H9 (cell line): Measurements from ENCODE around the gene CLCN6. TPM values are rescaled to one million over a fixed set of nuclear protein-coding genes. Genes with fewer than 3 reads are reported as not detected.

ENCODE experiments used
- DNase-seq: peaks from one replicate; pipeline ENCODE4 v3.0.0-alpha.2; 2017
- H2AFZ ChIP-seq: one replicate; pipeline ENCODE4 v1.6.1; 2013; ENCODE audit warnings: mild to moderate bottlenecking, low read length, control low read depth, moderate library complexity
- H2AK5ac ChIP-seq: 2 replicates; pipeline ENCODE4 v1.6.1; 2013; ENCODE audit warnings: low read length, control low read depth, mixed read lengths; ENCODE audit not compliant: insufficient read length
- H2BK120ac ChIP-seq: one replicate; pipeline ENCODE4 v1.6.1; 2013; ENCODE audit warnings: low read depth, mild to moderate bottlenecking, low read length, control low read depth, inconsistent platforms; ENCODE audit not compliant: poor library complexity, severe bottlenecking
- H2BK12ac ChIP-seq: 2 replicates; pipeline ENCODE4 v1.6.1; 2013; ENCODE audit warnings: low read length, control low read depth, mixed read lengths, low read depth; ENCODE audit not compliant: insufficient read length
- H2BK15ac ChIP-seq: 2 replicates; pipeline ENCODE4 v1.6.1; 2013; ENCODE audit warnings: low read depth, low read length, control low read depth
- H2BK20ac ChIP-seq: one replicate; pipeline ENCODE4 v1.6.1; 2013; ENCODE audit warnings: low read depth, mild to moderate bottlenecking, low read length, control low read depth, inconsistent platforms; ENCODE audit not compliant: poor library complexity, severe bottlenecking
- H2BK5ac ChIP-seq: 2 replicates; pipeline ENCODE4 v1.6.1; 2013; ENCODE audit warnings: low read length, control low read depth, mixed read lengths; ENCODE audit not compliant: insufficient read length
- H3K14ac ChIP-seq: 2 replicates; pipeline ENCODE4 v1.6.1; 2013; ENCODE audit warnings: low read length, control low read depth; ENCODE audit not compliant: insufficient read depth
- H3K18ac ChIP-seq: 2 replicates; pipeline ENCODE4 v1.6.1; 2013; ENCODE audit warnings: low read depth, mild to moderate bottlenecking, mixed read lengths, low read length, control low read depth; ENCODE audit not compliant: insufficient read length
- H3K23ac ChIP-seq: 2 replicates; pipeline ENCODE4 v1.6.1; 2013; ENCODE audit warnings: low read length, control low read depth, mixed read lengths, low read depth; ENCODE audit not compliant: insufficient read length
- H3K23me2 ChIP-seq: 2 replicates; pipeline ENCODE4 v1.6.1; 2013; ENCODE audit warnings: low read depth, mild to moderate bottlenecking, mixed read lengths, low read length, control low read depth; ENCODE audit not compliant: insufficient read length, poor library complexity, severe bottlenecking
- H3K27ac ChIP-seq: 2 replicates; pipeline ENCODE4 v1.5.1; 2013; ENCODE audit warnings: low read length, control low read depth, mixed read lengths, low read depth; ENCODE audit not compliant: insufficient read length
- H3K27me3 ChIP-seq: 2 replicates; pipeline ENCODE4 v1.6.1; 2013; ENCODE audit warnings: low read length, control low read depth, inconsistent platforms; ENCODE audit not compliant: insufficient read depth
- H3K4ac ChIP-seq: 2 replicates; pipeline ENCODE4 v1.6.1; 2013; ENCODE audit warnings: low read depth, mild to moderate bottlenecking, control low read depth, inconsistent platforms, low read length, moderate library complexity
- H3K4me1 ChIP-seq: 2 replicates; pipeline ENCODE4 v1.6.1; 2013; ENCODE audit warnings: low read length, control low read depth, inconsistent platforms; ENCODE audit not compliant: insufficient read depth
- H3K4me2 ChIP-seq: 2 replicates; pipeline ENCODE4 v1.6.1; 2013; ENCODE audit warnings: low read length, control low read depth, mixed read lengths; ENCODE audit not compliant: insufficient read length, insufficient read depth
- H3K56ac ChIP-seq: 2 replicates; pipeline ENCODE4 v1.6.1; 2013; ENCODE audit warnings: low read depth, mild to moderate bottlenecking, mixed read lengths, low read length, control low read depth; ENCODE audit not compliant: insufficient read length
- H3K79me1 ChIP-seq: 2 replicates; pipeline ENCODE4 v1.6.1; 2013; ENCODE audit warnings: low read depth, mild to moderate bottlenecking, moderate library complexity, low read length, control low read depth, inconsistent platforms; ENCODE audit not compliant: insufficient read depth, poor library complexity, severe bottlenecking
- H3K79me2 ChIP-seq: 2 replicates; pipeline ENCODE4 v1.6.1; 2013; ENCODE audit warnings: low read length, control low read depth, inconsistent platforms; ENCODE audit not compliant: insufficient read depth
- H3K9ac ChIP-seq: 2 replicates; pipeline ENCODE4 v1.6.1; 2013; ENCODE audit warnings: low read length, control low read depth, mixed read lengths; ENCODE audit not compliant: insufficient read length; ENCODE audit errors: extremely low read depth
- H3K9me3 ChIP-seq: one replicate; pipeline ENCODE4 v1.6.1; 2013; ENCODE audit warnings: low read depth, low read length, inconsistent platforms; ENCODE audit not compliant: control insufficient read depth
- H3T11ph ChIP-seq: one replicate; pipeline ENCODE4 v1.6.1; 2013; ENCODE audit warnings: mild to moderate bottlenecking, low read length, control low read depth, inconsistent platforms
- H4K20me1 ChIP-seq: one replicate; pipeline ENCODE4 v1.6.1; 2013; ENCODE audit not compliant: control insufficient read depth, insufficient read length, insufficient read depth
- H4K5ac ChIP-seq: 2 replicates; pipeline ENCODE4 v1.6.1; 2013; ENCODE audit warnings: low read depth, mild to moderate bottlenecking, mixed read lengths, low read length, control low read depth; ENCODE audit not compliant: insufficient read length
- H4K8ac ChIP-seq: replicated peaks from 2 replicates; pipeline ENCODE4 v1.6.1; 2013; ENCODE audit warnings: low read length, control low read depth, mixed read lengths, low read depth; ENCODE audit not compliant: insufficient read length
- H4K91ac ChIP-seq: 2 replicates; pipeline ENCODE4 v1.6.1; 2013; ENCODE audit warnings: low read depth, mild to moderate bottlenecking, moderate library complexity, mixed read lengths, low read length, control low read depth; ENCODE audit not compliant: insufficient read length
- H3K27ac Mint-ChIP-seq, 3 experiments: 2 replicates in 2 of 3; 3 replicates in 1 of 3; pipeline ENCODE4 v1.8.0; 2020 to 2021; ENCODE audit warnings: mixed read lengths in 3 of 3, mild to moderate bottlenecking in 1 of 3, moderate library complexity in 1 of 3
- H3K27me3 Mint-ChIP-seq: 2 replicates; pipeline ENCODE4 v1.8.0; 2021; ENCODE audit warnings: low read depth, mild to moderate bottlenecking, moderate library complexity, mixed read lengths
- H3K36me3 Mint-ChIP-seq, 3 experiments: 2 replicates in 2 of 3; 3 replicates in 1 of 3; pipeline ENCODE4 v1.8.0; 2020 to 2021; ENCODE audit warnings: low read depth in 3 of 3, mixed read lengths in 3 of 3; ENCODE audit not compliant: insufficient read depth in 1 of 3
- H3K4me1 Mint-ChIP-seq, 2 experiments: 2 replicates each; pipeline ENCODE4 v1.8.0; 2020; ENCODE audit warnings: mixed read lengths in 2 of 2
- H3K4me3 Mint-ChIP-seq, 2 experiments: 2 replicates in 1 of 2; 3 replicates in 1 of 2; pipeline ENCODE4 v1.8.0; 2020 to 2021; ENCODE audit warnings: mild to moderate bottlenecking in 2 of 2, mixed read lengths in 2 of 2, moderate library complexity in 1 of 2
- H3K9me3 Mint-ChIP-seq, 2 experiments: 2 replicates in 1 of 2; 3 replicates in 1 of 2; pipeline ENCODE4 v1.8.0; 2020; ENCODE audit warnings: mild to moderate bottlenecking in 2 of 2, mixed read lengths in 2 of 2, moderate library complexity in 1 of 2
- WGBS: extraction: QIAGEN DNeasy Blood & Tissue Kit; methylation state at CpG from one replicate; pipeline ENCODE4 v1.1.7; 2013; ENCODE audit warnings: missing lambda C conversion rate, low lambda C conversion rate, mixed read lengths; ENCODE audit not compliant: insufficient read length; ENCODE audit errors: extremely low coverage; 5-methylcytosine and 5-hydroxymethylcytosine counted together
- total RNA-seq: library from RNA; stranded (reverse); gene quantifications from 2 replicates; pipeline ENCODE4 v1.2.1, GENCODE V29; 2021
- TF ChIP-seq, protein P1 (sequence below): fragments of 200-600 bp; sonication (generic); conservative IDR thresholded peaks from 3 replicates; pipeline ENCODE4 v1.8.0; 2021; ENCODE audit warnings: antibody characterized with exemption, mild to moderate bottlenecking

The CLCN6 gene
- total RNA-seq, 1 experiment from 2014 or later, result 20.5 TPM

DNA sequence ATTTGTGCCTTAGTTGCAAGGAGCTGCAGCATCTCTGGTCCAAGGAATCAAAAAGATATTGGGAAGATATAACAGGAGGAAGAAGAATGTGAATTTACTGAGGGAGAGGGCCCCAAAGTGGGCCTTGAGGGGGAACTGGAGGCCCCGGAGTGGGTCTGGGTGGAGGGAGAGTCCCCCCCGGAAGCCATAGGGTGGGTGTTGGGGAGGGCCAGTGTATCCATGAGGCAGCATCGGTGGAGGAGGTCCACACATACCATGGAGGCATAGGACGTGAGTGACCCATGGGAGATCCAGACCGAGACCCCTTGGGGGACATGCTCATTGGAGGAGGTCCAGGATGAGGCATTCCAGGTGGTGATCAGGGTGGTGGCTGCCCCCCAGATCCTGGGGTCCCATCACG is 44.7 kb upstream of the CLCN6 start:
- Histone ChIP-seq H4K5ac (no peak overlapping the region), H2BK20ac (no peak overlapping the region), H3K4me2 (no peak overlapping the region), H4K20me1 (no peaks in the 10 kb centered on the region), H3K23me2 (no peaks in the 10 kb centered on the region), H3K9me3 (no peaks in the 10 kb centered on the region), H3K27ac (no peak overlapping the region), H2BK120ac (no peak overlapping the region), H2BK5ac (no peak overlapping the region), H2BK12ac (no peak overlapping the region), H3K14ac (no peak overlapping the region), H3K4ac (no peak overlapping the region), H3K79me2 (no peaks in the 10 kb centered on the region), H2BK15ac (no peak overlapping the region), H4K8ac (no peak overlapping the region), H3K23ac (no peak overlapping the region), H3K4me1 (no peaks in the 10 kb centered on the region), H3K79me1 (no peaks in the 10 kb centered on the region), H4K91ac (no peak overlapping the region), H2AFZ (no peak overlapping the region), H3K27me3 (peaks cover 16% of the 10 kb centered on the region), H3T11ph (no peak overlapping the region), H3K9ac (no peak overlapping the region), H3K56ac (no peak overlapping the region), H2AK5ac (no peak overlapping the region), H3K18ac (no peak overlapping the region)
- peaks cover 10 to 18% of the 10 kb centered on the region in 2 experiments for H3K4me1 Mint-ChIP-seq
- peaks cover 10 to 13% of the 10 kb centered on the region in 2 experiments; a peak in 4 of 5 replicates for H3K9me3 Mint-ChIP-seq
- H3K36me3 Mint-ChIP-seq, result no peaks in the 10 kb centered on the region; a peak in 1 of 7 replicates
- WGBS, result no CpG with 5 or more reads among the region's 6 CpGs
- H3K27me3 Mint-ChIP-seq, result peaks cover 79% of the 10 kb centered on the region
- TF ChIP-seq, protein P1, sequence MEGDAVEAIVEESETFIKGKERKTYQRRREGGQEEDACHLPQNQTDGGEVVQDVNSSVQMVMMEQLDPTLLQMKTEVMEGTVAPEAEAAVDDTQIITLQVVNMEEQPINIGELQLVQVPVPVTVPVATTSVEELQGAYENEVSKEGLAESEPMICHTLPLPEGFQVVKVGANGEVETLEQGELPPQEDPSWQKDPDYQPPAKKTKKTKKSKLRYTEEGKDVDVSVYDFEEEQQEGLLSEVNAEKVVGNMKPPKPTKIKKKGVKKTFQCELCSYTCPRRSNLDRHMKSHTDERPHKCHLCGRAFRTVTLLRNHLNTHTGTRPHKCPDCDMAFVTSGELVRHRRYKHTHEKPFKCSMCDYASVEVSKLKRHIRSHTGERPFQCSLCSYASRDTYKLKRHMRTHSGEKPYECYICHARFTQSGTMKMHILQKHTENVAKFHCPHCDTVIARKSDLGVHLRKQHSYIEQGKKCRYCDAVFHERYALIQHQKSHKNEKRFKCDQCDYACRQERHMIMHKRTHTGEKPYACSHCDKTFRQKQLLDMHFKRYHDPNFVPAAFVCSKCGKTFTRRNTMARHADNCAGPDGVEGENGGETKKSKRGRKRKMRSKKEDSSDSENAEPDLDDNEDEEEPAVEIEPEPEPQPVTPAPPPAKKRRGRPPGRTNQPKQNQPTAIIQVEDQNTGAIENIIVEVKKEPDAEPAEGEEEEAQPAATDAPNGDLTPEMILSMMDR, result no peak
- H3K4me3 Mint-ChIP-seq, result peak overlapping the region in 1 of 2 experiments; percentile 7; a peak in 2 of 5 replicates
- DNase-seq, result no peak
- no peak overlapping the region for H3K27ac Mint-ChIP-seq
